ENCODE measurements around the gene ELOVL5.

GRCh38 chr6:53338304-53338703 lies 10.4 kb downstream of the ELOVL5 start:
- no peak for TF ChIP-seq CTCF (IDR thresholded peaks at IDR 0.05)
- no peak for TF ChIP-seq POLR2A (IDR thresholded peaks at IDR 0.05)
